ENCODE results near the gene PRM1.

DNA sequence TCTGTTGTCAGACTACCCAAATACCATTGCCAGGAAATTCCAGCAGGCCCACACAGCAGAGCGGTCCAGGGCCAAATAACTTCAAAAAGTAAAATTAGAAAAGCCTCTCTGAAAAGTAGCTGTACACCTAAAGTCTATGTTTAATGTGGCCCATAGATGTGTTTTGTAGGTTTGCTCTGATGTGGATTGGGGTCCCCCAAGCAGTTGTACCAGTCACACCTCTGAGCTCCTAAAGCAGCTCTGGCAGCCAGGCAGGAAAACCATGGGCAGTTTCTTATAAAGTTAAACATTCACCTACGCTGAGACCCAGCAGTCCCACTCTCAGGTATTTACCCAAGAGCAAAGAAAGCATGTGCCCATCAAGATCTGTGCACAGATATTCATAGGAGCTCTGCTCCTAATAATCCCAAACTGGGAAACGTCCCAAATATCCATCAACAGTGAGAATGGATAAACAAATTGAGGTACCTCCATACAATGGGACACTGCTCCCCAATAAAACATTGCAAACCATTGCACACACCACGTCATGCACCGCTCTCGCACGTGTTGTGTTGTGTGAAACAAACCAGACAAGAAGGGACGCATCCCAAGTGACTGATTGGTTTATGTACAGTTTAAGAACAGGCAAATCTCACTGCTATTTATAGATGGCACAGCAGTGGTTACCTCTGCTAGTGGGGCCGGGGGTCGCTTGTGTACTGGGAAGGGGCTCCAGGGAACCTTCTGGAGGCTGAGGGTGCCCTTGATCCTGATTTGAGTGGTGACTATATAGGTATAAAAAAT lies 15.8 kb upstream of the PRM1 start:
- no peak for TF ChIP-seq NCOR1 (IDR thresholded peaks at IDR 0.05; ENCODE audit: borderline replicate concordance, low read length)
- no peak for TF ChIP-seq MYNN (CRISPR knock-in tag; IDR thresholded peaks at IDR 0.05; ENCODE audit: low read depth)
- no peak for TF ChIP-seq SIN3A (IDR thresholded peaks at IDR 0.05; ENCODE audit: borderline replicate concordance, low read depth, low read length)
- no peak for TF ChIP-seq ZNF740 (CRISPR knock-in tag; IDR thresholded peaks at IDR 0.05)
- TF ChIP-seq, protein P1, sequence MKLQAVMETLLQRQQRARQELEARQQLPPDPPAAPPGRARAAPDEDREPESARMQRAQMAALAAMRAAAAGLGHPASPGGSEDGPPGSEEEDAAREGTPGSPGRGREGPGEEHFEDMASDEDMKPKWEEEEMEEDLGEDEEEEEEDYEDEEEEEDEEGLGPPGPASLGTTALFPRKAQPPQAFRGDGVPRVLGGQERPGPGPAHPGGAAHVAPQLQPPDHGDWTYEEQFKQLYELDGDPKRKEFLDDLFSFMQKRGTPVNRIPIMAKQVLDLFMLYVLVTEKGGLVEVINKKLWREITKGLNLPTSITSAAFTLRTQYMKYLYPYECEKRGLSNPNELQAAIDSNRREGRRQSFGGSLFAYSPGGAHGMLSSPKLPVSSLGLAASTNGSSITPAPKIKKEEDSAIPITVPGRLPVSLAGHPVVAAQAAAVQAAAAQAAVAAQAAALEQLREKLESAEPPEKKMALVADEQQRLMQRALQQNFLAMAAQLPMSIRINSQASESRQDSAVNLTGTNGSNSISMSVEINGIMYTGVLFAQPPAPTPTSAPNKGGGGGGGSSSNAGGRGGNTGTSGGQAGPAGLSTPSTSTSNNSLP (IDR thresholded peaks at IDR 0.05; ENCODE audit: low read depth, low read length) = peak; percentile 38
- TF ChIP-seq PCBP1 (IDR thresholded peaks at IDR 0.05; ENCODE audit: borderline replicate concordance, low read depth, low read length) = no peak
- TF ChIP-seq ZMYM2 (CRISPR knock-in tag; IDR thresholded peaks at IDR 0.05) = no peak
- no peak for TF ChIP-seq ZNF274 (CRISPR knock-in tag; IDR thresholded peaks at IDR 0.05)
